Measurements from ENCODE around the gene GRK5. TPM values are rescaled to one million over a fixed set of nuclear protein-coding genes. Genes with fewer than 3 reads are reported as not detected.

The GRK5 gene
- total RNA-seq, 2 donors from 2014 or later, result 11.1 to 16.2 TPM

DNA sequence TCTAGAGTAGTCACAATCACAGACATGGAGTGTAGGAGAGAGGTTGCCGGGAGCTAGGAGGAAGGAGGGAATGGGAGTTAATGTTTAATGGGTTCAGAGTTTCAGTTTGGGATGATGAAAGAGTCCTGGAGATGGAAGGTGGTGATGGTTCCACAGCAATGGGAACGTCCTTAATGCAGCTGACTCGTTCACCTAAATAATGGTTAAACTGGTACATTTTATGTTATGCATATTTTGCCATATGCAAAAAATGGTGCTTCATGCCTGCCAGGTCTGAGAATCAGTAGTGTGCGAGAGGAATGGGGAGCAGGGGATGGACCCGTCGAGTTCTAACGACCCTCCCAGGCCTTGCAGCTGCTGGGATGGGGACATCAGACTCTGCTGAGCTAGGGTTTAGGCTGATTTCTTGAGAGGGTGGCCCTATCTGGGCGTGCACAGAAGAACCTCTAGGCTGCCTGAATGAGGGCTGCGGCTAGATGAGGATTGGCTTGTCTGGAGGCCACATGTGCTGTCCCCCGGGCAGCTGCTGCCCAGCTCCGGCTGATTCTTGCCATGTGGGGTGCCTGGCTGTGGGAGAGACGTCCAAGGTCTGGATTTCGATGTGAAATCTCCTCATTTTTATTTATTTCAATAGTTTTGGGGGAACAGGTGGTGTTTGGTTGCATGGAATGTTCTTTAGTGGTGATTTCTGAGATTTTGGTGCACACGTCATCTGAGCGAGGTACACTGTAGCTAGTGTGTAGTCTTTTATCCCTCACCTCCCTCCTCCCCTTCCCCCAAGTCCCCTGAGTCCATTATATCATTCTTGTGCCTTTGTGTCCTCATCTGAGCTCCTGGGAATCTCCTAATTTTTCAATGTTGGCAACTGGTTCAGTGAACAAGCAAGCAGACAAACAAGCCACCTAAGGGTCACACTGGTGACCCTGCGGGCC is 116.0 kb downstream of the GRK5 start:
- no peaks in the 10 kb centered on the region for H3K9me3 Mint-ChIP-seq
- H3K27ac Mint-ChIP-seq, result no peak overlapping the region
- DNase-seq (ENCODE audit: low spot score) (no peak), ATAC-seq (no peak)
- no peak overlapping the region for H3K4me3 Mint-ChIP-seq
- H3K36me3 Mint-ChIP-seq, result no peaks in the 10 kb centered on the region
- H3K4me1 Mint-ChIP-seq (ENCODE audit: low read depth in 2 of 2), result peaks cover 17 to 31% of the 10 kb centered on the region in 2 donors
- H3K27me3 Mint-ChIP-seq, result peaks cover 0 to 3% of the 10 kb centered on the region in 2 donors

DNA sequence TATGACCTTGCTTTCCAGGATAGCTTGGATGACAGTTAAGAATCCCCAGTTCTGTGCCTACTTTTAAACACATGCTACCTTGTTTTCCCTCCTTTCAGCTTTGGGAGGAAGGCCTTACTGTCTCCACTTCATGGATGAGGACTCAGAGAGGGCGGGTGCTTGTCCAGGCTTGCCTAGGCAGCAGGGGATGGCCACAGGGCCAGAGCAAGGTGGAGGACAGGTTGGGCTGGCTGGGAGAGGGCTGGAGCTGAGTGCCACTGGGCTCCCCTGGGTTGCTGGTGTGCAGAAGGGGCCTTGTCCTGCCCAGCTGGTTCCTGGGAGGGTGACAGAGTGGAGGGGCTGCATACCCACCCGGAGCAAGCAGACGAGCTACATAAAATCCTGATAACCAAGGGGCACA is 117.8 kb downstream of the GRK5 start:
- Mint-ChIP-seq H3K9me3 (no peaks in the 10 kb centered on the region), H3K4me3 (no peak overlapping the region), H3K4me1 (ENCODE audit: low read depth in 2 of 2) (peaks cover 14 to 19% of the 10 kb centered on the region in 2 donors), H3K27ac (no peak overlapping the region), H3K36me3 (no peaks in the 10 kb centered on the region), H3K27me3 (no peaks in the 10 kb centered on the region)
- DNase-seq (ENCODE audit: low spot score), result no peak
- ATAC-seq, result no peak

GRCh38 chr10:119326167-119326566 is 118.8 kb downstream of the GRK5 start:
- no peak for ATAC-seq
- DNase-seq (ENCODE audit: low spot score), result no peak
- no peaks in the 10 kb centered on the region for H3K36me3 Mint-ChIP-seq

DNA sequence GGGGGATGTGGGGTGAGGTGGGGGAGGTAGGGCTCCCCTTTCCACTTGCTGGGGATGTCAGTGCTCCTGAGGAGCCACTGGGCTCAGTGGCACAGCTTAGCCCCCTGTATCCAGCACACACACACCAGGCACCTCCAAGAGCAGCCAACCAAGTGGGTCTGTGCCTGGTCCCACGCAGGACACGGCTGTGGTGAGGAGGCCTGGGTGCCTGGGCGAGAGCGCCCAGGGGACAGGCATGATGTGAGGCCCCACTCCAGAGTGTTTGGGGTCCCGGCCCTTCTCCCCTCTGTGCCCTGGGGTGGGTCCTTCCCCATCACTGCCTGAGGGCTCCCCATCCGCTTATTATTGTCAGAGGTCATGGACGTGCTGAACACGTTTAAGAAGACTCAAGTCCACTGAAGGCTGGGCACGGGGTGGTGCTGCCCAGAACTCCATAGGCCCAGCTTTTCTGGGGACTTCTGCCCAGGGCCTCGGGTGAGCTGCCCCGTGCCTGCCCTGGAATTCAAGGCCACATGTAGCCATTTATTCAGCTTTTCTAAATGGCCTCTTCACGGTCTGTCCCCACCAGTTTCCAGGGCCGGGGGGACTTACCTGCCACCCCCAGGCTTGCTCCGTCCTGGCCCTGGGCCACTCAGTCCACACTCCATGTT is 119.8 kb downstream of the GRK5 start:
- no peak for ATAC-seq
- DNase-seq (ENCODE audit: low spot score), result no peak
- Mint-ChIP-seq H3K27ac (no peak overlapping the region), H3K4me1 (ENCODE audit: low read depth in 2 of 2) (peaks cover 0 to 4% of the 10 kb centered on the region in 2 donors), H3K27me3 (no peaks in the 10 kb centered on the region), H3K4me3 (no peak overlapping the region), H3K36me3 (no peaks in the 10 kb centered on the region), H3K9me3 (no peaks in the 10 kb centered on the region)

More at GRCh38 chr10:119326167-119326566, 118.8 kb downstream of the GRK5 start:
- Mint-ChIP-seq H3K4me3 (no peak overlapping the region), H3K9me3 (no peaks in the 10 kb centered on the region), H3K27ac (no peak overlapping the region), H3K27me3 (no peaks in the 10 kb centered on the region), H3K4me1 (ENCODE audit: low read depth in 2 of 2) (peaks cover 7 to 12% of the 10 kb centered on the region in 2 donors)

- Mint-ChIP-seq H3K36me3 (no peaks in the 10 kb centered on the region), H3K4me3 (no peak overlapping the region), H3K9me3 (no peaks in the 10 kb centered on the region), H3K27me3 (no peaks in the 10 kb centered on the region), H3K4me1 (ENCODE audit: low read depth in 2 of 2) (peaks cover 7 to 9% of the 10 kb centered on the region in 2 donors), H3K27ac (no peak overlapping the region)
- ATAC-seq (no peak), DNase-seq (ENCODE audit: low spot score) (no peak)
Measured at GRCh38 chr10:119328223-119328622, 120.9 kb downstream of the GRK5 start.

GRCh38 chr10:119330342-119330741 is 123.0 kb downstream of the GRK5 start:
- peaks cover 12 to 13% of the 10 kb centered on the region in 2 donors for H3K4me1 Mint-ChIP-seq (ENCODE audit: low read depth in 2 of 2)
- no peaks in the 10 kb centered on the region for H3K27me3 Mint-ChIP-seq
- H3K27ac Mint-ChIP-seq, result no peak overlapping the region
- no peaks in the 10 kb centered on the region for H3K9me3 Mint-ChIP-seq
- ATAC-seq (no peak), DNase-seq (ENCODE audit: low spot score) (no peak)
- no peaks in the 10 kb centered on the region for H3K36me3 Mint-ChIP-seq
- no peak overlapping the region for H3K4me3 Mint-ChIP-seq

- Mint-ChIP-seq H3K27me3 (no peaks in the 10 kb centered on the region), H3K9me3 (no peaks in the 10 kb centered on the region), H3K4me3 (no peak overlapping the region), H3K27ac (peak overlapping the region in 1 of 2 donors; percentile 25), H3K4me1 (ENCODE audit: low read depth in 2 of 2) (peaks cover 12 to 14% of the 10 kb centered on the region in 2 donors), H3K36me3 (no peaks in the 10 kb centered on the region)
- DNase-seq (ENCODE audit: low spot score) (no peak), ATAC-seq (no peak)
Measured at GRCh38 chr10:119331061-119331460, 123.7 kb downstream of the GRK5 start.

DNA sequence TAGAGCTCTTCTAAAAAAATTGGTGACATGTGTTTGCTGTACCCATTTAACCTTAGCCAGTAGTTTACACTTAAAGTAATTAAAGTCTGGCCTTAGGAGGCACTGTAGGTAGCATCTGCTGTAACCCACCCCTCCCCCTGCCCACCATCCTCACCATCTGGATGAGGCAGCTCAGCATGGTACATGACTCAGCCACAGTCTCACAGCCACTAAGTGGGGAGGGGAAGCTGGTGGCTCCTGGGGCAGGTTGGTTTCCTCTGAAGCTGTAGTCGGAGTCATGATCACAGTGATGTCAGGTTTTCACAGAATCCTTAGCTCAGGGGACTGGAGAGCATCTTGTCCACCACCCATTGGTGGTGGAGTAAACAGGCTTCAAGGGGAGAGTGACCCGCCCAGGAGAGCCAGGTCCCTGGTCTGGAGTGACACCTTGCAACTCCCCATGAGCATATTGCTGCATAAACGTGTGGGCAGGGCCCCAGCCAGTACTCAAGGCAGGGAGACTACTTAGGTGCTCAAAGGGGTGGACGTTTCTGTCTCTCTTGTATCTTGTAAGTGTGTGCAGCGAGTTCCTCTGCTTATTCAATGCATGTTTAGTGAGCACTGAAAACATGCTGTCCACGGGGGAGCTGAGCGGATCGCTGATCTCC is 125.9 kb downstream of the GRK5 start:
- Mint-ChIP-seq H3K27me3 (no peaks in the 10 kb centered on the region), H3K27ac (no peak overlapping the region), H3K4me1 (ENCODE audit: low read depth in 2 of 2) (peaks cover 12 to 18% of the 10 kb centered on the region in 2 donors), H3K36me3 (no peaks in the 10 kb centered on the region), H3K4me3 (no peak overlapping the region), H3K9me3 (no peaks in the 10 kb centered on the region)
- peak; percentile 76 to 95 for ATAC-seq
- DNase-seq (ENCODE audit: low spot score), result no peak

- ATAC-seq (no peak), DNase-seq (ENCODE audit: low spot score) (no peak)
- no peak overlapping the region for H3K4me3 Mint-ChIP-seq
- peaks cover 14 to 19% of the 10 kb centered on the region in 2 donors for H3K4me1 Mint-ChIP-seq (ENCODE audit: low read depth in 2 of 2)
- no peaks in the 10 kb centered on the region for H3K27me3 Mint-ChIP-seq
- no peaks in the 10 kb centered on the region for H3K36me3 Mint-ChIP-seq
- H3K27ac Mint-ChIP-seq, result no peak overlapping the region
- H3K9me3 Mint-ChIP-seq, result no peaks in the 10 kb centered on the region
Measured at GRCh38 chr10:119335671-119336353, 128.4 kb downstream of the GRK5 start.

DNA sequence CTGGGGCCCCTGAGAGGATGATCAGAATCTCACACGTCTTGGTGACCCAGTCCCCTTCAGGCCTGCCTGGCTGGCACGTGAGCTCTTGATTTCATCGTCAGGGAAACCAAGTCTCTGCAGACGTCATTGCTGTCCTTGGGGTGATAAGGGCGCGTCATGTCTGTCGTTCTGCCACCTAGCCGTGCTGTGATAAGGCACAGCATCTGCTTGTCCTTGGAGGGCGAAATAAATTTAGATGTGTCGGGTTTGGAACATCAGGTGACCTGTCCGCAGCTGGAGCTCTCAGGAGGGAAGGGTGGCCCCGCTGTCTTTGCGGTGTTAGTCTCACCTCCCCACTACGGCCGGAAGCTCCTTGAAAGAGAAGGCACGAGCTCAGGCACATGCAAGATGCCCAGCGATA is 129.2 kb downstream of the GRK5 start:
- DNase-seq (ENCODE audit: low spot score), result no peak
- no peak for ATAC-seq
- Mint-ChIP-seq H3K9me3 (no peaks in the 10 kb centered on the region), H3K4me1 (ENCODE audit: low read depth in 2 of 2) (peaks cover 22 to 27% of the 10 kb centered on the region in 2 donors), H3K36me3 (no peaks in the 10 kb centered on the region), H3K27ac (no peak overlapping the region), H3K27me3 (no peaks in the 10 kb centered on the region), H3K4me3 (no peak overlapping the region)

DNA sequence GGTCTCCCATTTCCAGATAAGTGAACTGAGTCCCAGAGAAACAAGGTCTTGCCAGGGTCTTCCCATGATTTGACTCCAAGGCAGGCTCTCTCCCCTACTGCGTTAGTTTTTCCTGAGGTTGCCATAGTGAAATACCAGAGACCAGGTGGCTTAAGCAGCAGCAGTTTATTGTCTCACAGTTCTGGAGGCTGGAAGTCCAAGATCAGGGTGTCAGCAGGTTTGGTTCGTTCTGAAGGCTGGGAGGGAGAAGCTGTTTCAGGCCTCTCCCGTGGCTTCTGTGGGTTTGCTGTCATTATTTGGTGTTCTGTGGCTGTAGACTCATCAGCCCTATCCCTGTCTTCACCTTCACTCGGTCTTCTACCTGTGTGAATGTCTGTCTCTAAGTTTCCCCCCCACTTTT is 129.9 kb downstream of the GRK5 start:
- Mint-ChIP-seq H3K9me3 (no peaks in the 10 kb centered on the region), H3K36me3 (no peaks in the 10 kb centered on the region), H3K27ac (no peak overlapping the region)

DNA sequence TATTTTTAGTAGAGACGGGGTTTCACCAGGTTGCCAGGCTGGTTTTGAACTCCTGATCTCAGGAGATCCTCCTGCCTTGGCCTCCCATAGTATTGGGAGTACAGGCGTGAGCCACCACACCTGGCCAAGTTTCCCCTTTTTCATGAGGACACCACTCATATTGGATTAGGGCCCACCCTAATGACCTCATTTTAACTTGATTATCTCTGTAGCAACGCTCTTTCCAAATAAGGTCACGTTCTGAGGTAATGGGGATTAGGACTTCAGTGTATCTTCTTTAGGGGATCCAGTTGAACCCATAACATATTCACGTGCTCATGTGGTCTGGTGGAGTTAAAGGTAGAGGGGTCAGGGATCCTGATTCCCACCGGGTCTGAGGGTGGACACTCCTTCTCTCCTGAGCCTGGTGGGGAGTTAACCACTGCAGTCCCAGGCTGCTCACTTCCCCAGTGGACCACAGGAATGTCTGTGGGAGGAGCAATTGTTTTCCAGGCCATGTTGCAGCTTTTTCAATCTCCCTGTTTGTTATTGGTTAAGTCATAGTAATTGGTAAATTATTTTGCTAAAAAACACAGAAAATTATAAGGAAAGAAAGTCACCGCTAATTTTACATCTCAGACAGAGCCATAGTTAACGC is 130.5 kb downstream of the GRK5 start:
- Mint-ChIP-seq H3K27me3 (no peaks in the 10 kb centered on the region), H3K27ac (no peak overlapping the region), H3K36me3 (no peaks in the 10 kb centered on the region), H3K9me3 (no peaks in the 10 kb centered on the region), H3K4me1 (ENCODE audit: low read depth in 2 of 2) (peaks cover 19 to 27% of the 10 kb centered on the region in 2 donors), H3K4me3 (no peak overlapping the region)
- ATAC-seq, result no peak
- DNase-seq (ENCODE audit: low spot score), result no peak

More for the DNA sequence above, 129.9 kb downstream of the GRK5 start:
- H3K4me3 Mint-ChIP-seq, result no peak overlapping the region
- DNase-seq (ENCODE audit: low spot score) (no peak), ATAC-seq (no peak)
- peaks cover 24 to 32% of the 10 kb centered on the region in 2 donors for H3K4me1 Mint-ChIP-seq (ENCODE audit: low read depth in 2 of 2)
- no peaks in the 10 kb centered on the region for H3K27me3 Mint-ChIP-seq

DNA sequence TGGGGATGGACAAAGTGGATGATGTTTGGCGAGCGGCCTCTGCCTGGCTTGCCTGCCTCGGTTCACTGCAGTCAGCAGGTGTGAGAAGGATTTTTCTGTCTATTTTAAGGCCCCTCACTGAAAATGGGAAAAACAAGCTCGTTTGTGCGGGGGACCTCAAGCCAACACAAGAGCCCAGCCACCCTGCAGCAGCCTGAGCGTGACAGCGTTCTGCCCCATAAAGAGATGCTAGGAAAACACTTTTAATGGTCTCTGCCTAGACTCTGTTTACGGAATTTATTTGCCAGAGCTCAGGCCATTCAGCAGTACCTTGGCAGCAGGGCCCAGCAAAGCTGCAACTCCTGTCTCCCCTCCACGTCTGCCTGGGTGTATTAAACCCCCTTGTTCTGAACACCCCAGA is 131.7 kb downstream of the GRK5 start:
- H3K4me1 Mint-ChIP-seq (ENCODE audit: low read depth in 2 of 2), result peaks cover 11 to 24% of the 10 kb centered on the region in 2 donors

More for the DNA sequence above, 131.7 kb downstream of the GRK5 start:
- H3K9me3 Mint-ChIP-seq, result no peaks in the 10 kb centered on the region
- DNase-seq (ENCODE audit: low spot score) (no peak), ATAC-seq (no peak)
- H3K27ac Mint-ChIP-seq, result no peak overlapping the region
- H3K36me3 Mint-ChIP-seq, result no peaks in the 10 kb centered on the region
- no peaks in the 10 kb centered on the region for H3K27me3 Mint-ChIP-seq
- no peak overlapping the region for H3K4me3 Mint-ChIP-seq

All from natural killer cell treated with Interleukin-12 subunit alpha and Interleukin-12 subunit beta and Interleukin-15 and Interleukin-18, amount 100 ng/mL, for 72 hours (primary cell).